Lower leg skin (tissue), 3 donors: ENCODE data around the gene GGA3.

ENCODE experiments used
- POLR2A ChIP-seq, 2 donors: fragments of 450-650 bp; IDR thresholded peaks; one replicate each; pipeline ENCODE4 v1.6.1; 2016 to 2017; ENCODE audit warnings: antibody characterized with exemption in 2 of 2, mild to moderate bottlenecking in 1 of 2, moderate library complexity in 1 of 2
- TF ChIP-seq, protein P1 (sequence below), 3 donors: fragments of 450-650 bp; IDR thresholded peaks; one replicate each; pipeline ENCODE4 v1.5.1; 2016; ENCODE audit warnings: antibody characterized with exemption in 3 of 3, mild to moderate bottlenecking in 3 of 3, moderate library complexity in 2 of 3

DNA sequence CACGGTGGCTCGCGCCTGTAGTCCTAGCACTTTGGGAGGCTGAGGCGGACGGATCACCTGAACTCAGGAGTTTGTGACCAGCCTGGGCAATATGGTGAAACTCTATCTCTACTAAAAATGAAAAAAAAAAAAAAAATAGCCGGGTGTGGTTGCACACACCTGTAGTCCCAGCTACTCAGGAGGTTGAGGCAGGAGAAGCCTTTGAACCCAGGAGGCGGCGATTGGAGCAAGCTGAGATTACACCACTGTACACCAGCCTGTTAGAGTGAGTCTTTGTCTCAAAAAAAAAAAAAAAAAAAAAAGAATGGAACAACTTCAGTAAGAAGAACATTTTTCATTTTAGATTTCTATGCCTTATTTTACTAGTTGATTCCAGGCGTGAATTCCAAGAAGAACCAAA, 53.2 kb downstream of the GGA3 start:
- TF ChIP-seq, protein P1, sequence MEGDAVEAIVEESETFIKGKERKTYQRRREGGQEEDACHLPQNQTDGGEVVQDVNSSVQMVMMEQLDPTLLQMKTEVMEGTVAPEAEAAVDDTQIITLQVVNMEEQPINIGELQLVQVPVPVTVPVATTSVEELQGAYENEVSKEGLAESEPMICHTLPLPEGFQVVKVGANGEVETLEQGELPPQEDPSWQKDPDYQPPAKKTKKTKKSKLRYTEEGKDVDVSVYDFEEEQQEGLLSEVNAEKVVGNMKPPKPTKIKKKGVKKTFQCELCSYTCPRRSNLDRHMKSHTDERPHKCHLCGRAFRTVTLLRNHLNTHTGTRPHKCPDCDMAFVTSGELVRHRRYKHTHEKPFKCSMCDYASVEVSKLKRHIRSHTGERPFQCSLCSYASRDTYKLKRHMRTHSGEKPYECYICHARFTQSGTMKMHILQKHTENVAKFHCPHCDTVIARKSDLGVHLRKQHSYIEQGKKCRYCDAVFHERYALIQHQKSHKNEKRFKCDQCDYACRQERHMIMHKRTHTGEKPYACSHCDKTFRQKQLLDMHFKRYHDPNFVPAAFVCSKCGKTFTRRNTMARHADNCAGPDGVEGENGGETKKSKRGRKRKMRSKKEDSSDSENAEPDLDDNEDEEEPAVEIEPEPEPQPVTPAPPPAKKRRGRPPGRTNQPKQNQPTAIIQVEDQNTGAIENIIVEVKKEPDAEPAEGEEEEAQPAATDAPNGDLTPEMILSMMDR (IDR thresholded peaks at IDR 0.05), result no peak
- no peak for TF ChIP-seq POLR2A (IDR thresholded peaks at IDR 0.05)
